Activated CD4-positive, alpha-beta T cell treated with anti-CD3 and anti-CD28 coated beads for 1 hour (primary cell): ENCODE data around the gene DEFB124.
"Not testable (repeated sequence)": the region's sequence is repeated elsewhere in the genome, so short reads cannot be mapped to it uniquely, and the experiment has no call there.

Experiments
- DNase-seq: peaks from one replicate; pipeline ENCODE4 v3.0.0-alpha.2; 2020

Gene DEFB124, protein sequence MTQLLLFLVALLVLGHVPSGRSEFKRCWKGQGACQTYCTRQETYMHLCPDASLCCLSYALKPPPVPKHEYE

DNA sequence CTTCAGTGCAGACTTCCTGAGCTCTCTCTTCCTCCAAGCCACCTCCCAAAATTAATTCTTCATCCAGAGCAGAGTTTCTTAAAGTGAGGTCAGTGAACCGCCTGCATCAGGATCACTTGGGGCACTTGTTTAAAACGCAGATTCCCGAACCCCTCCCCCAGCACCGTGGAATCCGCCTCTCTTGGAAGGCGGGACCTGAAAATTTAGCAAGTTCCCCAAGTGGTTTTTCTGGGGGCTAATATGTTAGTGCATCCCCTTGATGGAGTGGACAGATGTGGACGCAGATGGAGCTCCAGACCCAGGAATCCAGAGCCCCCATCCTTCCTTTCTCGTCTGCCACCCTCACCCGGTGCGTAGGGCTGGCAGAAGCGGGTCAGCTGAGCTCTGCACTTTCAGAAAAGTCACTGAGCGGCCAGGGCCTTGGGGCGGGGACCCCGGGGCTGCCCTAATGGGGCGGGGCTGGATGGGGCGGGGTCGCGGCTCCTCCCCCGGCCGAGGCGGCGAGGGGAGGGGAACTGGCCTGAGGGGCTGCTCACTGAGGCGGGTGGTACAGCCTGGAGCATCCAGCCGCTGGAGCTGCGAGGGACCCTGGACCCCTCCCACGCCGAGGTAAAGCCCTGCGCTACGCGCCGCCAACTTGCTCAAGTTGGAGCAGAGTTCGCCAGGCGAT is at the start of gene DEFB124, which contains the start of gene REM1:
DEFB124 (minus strand) TSS at position 370 of the 670 bp plus-strand sequence. CDS start 2,114 bp downstream, outside the sequence.
REM1 (plus strand) TSS at position 531 of the 670 bp plus-strand sequence. CDS start 1,158 bp downstream, outside the sequence.
- DNase-seq = no peak

DNA sequence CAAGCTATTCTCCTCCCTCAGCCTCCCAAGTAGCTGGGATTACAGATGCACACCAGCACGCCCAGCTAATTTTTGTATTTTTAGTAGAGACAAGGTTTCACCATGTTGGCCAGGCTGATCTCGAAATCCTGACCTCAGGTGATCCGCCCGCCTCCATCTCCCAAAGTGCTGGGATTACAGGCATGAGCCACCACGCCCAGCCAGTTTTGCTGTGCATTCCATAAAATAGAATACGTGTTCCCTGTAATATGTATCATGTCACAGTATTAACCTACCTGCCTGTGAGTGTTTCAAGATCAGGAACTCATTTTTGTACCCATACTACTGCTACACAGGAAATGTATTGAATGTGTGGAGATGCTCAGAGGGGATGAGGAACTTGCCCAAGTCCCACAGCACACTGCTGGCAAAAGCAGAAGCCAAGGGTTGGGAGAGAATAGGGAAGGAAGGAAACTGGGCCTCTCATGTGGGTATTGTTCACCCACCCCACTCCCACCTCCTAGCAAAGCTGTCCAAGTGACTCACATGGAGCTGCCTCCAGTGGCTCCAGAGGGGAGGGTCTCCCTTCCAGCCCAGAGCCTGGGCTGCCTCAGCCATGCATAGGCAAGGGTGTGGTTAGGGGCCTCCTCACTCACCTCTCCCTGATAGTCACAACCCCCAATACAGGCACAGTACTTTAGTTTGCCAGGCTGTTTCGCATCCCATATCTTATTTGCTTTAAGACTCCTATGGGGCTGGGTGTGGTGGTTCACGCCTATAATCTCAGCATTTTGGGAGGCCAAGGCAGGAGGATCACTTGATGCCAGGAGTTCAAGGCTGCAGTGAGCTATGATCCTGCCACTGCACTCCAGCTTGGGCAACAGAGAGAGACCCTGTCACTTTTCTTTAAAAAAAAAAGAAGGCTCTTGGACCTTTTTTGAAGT is 48.7 kb upstream of the DEFB124 start:
- DNase-seq = no peak

DNA sequence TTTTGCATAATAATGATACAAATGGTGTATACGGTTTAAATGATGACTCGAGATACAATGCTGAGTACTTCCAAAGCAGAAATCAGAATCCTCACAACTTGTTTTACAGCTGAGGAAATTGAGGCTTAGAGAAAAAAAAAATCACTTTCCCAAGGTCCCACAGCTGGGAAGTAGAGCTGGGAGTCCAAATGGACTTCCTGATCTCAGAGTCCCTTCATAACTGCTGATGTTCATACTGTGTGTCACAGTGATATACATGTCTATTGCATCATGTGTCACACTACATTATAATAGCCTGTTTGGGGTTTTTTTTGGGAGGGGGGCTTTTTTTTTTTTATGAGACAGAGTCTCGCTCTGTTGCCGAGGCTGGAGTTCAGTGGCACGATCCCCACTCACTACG is 47.8 kb upstream of the DEFB124 start:
- no peak for DNase-seq

DNA sequence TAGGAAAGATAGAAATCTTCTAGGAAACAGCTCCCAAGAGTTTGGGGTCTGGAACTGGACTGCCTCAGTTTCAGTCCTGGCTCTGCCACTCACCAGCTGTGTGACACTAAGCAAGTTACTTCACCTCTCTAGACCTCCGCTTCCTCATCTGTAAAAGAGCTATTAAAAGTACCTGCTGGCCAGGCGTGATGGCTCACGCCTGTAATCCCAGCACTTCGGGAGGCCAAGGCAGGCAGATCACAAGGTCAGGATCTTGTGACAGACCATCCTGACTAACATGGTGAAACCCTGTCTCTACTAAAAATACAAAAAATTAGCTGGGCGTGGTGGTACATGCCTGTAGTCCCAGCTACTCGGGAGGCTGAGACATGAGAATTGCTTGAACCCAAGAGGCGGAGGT is 46.3 kb upstream of the DEFB124 start:
- not testable (repeated sequence) for DNase-seq

DNA sequence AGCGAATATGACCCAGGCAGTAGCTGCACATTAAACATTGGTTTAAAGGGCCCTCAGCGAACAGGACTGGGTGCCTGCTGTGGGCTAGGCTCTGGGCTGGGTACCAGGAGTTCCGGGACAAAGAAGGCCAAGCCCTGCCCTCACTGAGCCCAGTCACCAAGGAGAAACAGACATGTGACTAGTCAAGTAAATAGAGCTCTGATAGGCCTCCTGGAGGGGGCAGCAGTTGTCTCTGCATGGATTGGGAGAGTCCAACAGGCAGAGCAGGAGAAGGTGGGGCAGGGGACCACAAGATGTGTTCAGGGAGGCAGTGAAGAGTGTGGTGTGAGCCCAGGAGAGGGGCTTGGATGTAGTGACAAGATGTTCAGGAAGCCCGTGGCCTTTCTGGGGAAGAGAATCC is 42.4 kb upstream of the DEFB124 start:
- no peak for DNase-seq

DNA sequence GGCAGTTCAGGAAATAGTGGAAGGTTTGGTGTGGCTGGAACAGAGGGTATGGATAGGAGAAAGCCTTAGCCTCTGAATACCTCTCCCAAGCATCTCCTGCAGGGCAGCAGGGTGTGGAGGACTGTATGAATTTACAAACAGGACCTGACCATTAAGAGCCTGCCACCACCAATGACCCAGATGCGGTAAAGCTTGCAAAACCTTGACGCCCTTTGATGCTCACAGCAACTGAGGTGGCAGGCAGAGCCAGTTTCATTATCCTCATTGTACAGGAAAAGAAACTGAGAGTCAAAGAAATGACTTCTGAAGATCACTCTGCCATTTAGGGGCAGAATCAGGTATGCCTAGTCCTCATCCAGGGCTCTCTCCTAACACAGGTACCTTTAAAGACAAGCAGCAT is 41.7 kb upstream of the DEFB124 start:
- no peak for DNase-seq

DNA sequence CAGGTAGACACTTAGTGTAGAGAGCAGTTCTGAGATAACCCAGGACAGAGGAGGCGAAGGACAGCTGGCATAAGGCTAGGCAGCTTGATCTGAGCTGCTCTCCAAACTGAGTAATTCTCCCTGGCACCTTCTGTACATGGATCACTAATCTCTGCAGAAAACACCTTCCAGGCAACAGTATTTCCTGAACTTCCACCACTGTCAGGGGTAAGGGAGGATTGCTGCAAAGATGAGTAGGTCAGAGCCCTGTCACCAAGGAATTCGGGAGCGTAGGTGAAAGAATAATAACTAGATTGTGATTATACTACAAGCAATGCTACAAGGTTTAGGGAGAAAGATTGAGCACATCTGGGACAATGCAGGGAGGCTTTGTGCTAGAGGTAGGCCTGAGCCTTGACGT is 41.2 kb upstream of the DEFB124 start:
- no peak for DNase-seq

DNA sequence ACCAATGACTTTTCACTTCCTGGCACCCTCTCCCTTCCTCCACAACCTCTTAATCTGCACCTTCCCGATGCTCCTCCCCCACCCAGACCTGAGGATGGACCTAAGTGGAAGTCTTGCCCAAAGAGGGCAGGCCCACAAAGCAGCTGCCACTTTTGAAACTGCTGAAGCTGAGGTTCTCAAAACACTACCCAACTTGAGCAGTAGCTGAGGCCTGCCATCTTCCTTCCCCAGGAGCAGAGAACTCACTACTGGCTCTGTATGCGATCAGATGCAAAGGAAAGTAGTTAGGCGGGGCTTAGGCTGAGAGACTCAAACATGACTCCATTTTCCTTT is 40.8 kb upstream of the DEFB124 start:
- DNase-seq = no peak

DNA sequence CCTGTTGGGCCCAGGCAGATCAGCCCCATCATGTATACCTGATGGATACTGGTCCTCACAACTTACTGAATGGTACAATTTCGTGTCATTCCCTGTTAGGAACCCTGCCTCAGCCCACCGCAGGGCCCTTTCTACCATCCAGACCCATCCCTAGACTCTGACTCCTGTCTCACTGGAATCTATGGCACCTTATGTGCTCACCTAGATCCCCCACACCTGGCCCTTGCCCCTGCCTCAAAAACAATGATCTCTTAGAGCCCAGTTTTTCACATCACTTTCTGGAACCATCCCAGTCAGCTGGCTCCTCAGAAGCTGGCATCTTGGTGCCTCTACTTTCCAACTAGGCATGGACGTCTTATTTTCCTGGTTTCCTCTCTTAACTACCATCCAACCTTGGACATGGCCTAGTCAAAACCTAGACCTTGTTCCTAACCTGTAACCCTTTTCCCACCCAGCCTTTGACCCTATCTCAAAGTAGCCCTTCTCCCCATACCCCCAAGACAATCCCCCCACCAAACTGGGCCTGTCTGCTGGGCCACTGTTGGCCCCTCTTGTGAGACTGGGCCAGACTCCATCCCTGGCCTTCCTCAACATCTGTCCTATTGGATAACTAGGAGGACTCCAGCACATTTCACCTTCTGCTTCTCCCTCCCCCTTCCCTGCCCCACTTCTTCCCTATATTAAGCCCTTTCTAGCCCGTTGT is 40.3 kb upstream of the DEFB124 start:
- DNase-seq = no peak

DNA sequence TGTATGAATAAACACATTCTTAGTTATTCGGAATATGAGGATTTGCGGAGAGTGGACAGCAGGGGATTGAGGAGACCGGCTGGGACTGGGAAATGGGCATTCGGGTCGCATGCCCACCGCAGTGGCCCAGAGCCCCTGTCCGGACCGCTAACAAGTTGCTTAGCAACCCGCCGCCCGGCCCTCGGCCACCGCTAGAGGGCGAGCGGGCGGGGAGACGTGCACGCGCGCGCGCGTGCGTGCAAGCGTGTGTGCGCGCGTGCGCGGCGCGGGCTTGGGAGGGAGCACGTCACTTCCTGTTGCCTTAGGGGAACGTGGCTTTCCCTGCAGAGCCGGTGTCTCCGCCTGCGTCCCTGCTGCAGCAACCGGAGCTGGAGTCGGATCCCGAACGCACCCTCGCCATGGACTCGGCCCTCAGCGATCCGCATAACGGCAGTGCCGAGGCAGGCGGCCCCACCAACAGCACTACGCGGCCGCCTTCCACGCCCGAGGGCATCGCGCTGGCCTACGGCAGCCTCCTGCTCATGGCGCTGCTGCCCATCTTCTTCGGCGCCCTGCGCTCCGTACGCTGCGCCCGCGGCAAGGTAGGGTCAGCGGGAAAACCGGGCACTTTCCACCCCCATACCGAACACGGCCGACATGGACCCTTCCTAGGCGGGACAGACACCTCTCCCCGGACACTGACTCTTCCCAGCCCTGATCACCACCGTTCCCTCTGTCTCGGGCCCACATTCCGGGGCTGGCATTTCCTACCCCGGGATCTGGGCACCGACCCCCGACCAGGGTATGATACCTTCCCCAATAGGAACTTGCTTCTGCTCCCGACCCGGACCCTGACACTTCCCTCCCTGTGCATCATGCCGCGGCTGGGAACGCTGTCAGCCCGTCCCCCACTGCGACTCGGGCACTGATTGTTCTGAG is 39.5 kb upstream of the DEFB124 start, which contains the start of gene HM13:
HM13 (plus strand) TSS at position 289 of the 918 bp plus-strand sequence; CDS start at position 399, 110 bp downstream.
- peak; percentile 83 for DNase-seq

DNA sequence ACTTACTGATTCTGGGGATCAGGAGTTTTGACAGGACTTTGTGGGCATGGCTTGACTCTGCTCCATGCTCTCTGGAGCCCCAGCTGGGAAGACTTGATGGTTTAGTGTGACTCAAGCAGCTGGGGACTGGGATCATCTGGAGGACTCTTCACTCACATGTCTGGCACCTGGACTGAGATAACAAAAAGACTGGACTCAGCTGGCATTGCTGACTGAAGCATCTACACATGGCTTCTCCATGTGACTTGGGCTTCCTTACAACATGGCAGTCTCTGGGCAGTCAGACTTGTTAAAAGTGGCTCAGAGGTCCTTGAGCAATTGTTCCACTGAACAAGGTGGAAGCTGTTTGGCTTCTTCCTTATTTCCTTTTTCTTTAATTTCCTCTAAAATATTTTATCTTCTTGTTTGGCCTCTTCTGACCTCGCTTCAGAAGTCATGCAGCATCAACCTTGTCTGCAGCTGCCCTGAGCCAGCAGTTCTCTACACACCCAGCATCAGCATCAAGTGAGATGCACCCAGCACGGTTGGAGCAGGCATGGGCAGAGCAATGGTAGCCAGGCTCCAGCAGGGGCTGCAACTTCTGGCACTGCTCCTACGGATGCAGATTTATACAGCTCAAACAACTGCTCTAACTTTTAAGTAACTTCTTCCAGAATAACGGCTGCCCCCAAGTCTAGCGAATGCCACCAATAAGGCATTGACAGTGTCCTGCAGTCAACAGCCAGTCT is 33.8 kb upstream of the DEFB124 start:
- no peak for DNase-seq

DNA sequence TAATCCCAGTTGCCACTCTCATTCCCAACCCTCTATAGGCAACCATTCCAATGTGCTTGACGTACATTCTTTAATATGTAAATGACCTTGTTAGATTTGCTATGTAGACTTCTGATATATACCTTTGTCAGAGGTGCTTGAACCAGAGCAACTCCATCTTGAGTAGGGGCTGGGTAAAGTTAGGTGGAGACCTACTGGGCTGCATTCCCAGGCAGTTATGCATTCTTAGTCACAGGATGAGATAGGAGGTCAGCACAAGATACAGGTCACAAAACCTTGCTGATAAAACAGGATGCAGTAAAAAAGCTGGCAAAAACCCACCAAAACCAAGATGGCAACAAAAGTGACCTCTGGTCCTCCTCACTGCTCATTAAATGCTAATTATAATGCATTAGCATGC is 31.0 kb upstream of the DEFB124 start:
- no peak for DNase-seq

DNA sequence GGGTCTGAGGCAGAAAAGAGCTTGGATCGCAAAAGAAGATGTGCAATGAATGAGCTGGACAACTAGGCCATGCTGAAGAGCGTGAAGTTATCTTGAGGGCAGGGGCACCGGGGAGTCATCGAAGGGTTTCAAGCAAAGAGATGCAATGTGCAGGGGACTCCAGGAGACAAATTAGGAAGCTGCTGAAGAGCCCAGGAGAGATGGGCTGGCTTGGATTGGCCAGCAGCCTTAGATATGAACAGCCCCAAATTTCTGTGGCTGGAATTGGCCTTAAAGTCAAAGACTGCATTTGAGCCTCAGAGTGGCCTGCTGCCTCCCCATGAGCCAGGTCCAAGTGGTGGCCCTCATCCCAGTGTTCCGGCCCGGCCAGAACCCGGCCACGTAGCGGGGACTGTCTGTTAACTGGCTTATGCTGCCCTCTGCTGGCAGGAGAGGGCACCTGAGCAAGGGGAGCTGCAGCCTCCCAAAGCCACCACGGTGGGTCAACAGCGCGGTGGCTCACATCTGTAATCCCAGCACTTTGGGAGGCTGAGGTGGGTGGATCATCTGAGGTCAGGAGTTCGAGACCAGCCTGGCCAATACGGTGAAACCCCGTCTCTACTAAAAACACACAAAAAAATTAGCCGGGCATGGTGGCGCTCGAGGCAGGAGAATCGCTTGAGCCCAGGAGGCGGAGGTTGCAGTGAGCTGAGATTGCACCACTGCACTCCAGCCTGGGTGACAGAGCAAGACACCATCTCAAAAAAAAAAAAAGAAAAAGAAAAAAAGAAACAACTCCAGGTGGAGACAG is 28.2 kb upstream of the DEFB124 start:
- peak; percentile 54 for DNase-seq

DNA sequence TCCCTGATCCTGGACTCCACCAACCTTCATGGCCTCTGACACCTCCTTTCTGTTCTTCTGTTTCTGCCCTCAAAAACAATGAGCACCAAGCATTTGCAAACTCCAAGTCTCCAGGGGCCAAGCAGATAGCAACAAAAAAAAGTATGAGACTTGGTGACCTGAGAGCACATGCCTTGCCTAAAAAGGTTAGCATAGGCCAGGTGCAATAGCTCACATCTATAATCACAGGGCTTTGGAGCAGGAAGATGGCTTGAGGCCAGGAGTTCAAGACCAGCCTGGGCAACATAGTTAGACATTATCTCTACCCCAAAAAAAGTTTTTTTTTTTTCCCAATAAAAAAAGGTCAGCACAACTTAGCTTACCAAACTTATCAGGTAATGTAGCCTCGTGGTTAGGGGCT is 25.6 kb upstream of the DEFB124 start:
- no peak for DNase-seq

DNA sequence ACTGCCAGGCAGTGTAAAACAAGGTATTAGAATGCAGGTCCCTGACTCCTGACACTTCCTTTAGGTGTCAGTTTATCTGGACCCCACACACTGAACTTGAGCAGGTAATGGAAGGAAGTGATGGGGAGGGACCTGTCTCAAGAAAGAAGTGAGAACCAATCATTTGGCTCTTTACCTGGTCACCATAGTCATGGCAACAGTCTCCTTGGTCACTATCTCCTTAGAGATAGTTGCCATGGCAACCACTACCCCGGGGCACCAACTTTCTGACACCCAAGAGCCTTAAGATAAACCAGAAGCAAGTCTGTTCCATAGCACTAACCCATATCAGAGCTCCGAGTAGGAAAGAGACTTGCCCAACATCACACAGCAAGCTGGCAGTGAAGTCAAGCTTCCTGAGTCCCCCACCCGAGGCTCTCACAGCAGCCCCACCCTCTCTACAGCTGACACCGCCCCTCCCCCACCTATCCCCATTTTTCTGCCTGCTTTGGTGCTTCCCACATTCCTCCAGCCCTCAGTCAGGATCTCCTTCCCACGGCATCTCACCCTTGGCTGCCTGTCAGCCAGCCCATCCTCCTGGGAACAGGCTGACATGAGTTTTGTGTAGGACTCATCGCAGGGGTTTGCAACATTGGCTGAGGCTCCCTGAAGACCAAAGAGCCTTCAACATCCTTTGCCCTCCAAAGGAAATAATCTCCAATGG is 23.1 kb upstream of the DEFB124 start:
- no peak for DNase-seq

DNA sequence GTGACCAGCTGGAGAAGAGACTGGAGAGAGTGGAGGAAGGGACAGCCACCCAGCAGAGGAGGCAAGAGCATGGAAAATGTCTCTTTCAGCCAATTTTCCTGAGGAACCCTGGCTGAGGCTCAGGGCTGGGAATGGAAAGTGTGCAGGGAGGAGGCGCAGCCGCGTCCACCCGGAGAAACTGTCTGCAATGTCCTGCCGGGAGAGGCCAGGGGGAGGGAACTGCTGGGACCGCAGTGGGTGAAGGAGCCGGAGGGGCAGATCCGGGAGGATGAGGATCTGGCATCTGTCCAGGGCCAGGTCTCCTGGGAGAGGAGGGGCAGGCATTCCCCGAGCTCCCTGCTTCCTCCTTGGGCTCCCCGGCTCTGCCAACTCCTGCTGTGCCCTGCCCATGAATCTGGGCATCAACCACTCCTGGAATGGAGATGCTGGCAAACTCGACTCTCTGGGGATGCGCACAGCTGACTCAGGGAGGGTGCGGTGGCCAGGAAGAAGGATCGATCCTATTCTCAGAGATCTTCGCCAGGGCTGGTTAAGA is 21.9 kb upstream of the DEFB124 start:
- DNase-seq = no peak

DNA sequence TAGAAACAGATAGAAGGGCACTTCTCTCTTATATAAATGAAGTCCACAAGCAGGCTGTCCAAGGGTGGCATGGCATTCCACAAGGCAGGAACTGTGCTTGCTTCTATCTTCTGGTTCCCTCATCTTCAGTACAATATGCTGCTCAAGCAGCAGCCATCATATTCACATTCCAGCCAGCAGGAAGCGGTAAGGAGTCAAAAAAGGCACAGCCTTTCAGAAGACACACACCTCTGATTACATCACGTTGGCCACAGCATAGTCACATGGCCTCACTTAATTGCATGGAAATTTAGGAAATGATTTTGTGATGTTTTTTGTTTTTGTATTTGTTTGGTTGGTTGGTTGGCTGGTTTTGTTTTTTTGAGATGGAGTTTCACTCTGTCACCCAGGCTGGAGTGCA is 19.2 kb upstream of the DEFB124 start:
- DNase-seq = no peak

DNA sequence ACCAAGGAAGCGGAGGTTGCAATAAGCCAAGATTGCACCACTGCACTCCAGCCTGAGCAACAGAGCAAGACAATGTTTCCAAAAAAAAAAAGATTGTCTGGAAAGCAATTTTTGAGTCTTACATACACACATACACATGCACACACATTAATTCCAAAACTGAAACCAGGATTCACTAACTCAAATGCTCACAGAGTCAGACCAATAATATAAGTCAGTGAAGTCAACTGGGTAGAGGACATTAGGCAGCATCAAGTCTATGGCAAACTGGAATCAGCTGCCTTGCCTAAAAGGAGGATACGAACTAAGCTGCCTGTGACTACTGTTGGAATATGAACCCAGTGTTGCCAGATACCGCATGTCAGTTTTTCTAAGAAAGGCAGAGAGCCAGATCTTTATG is 15.8 kb upstream of the DEFB124 start:
- DNase-seq = no peak

DNA sequence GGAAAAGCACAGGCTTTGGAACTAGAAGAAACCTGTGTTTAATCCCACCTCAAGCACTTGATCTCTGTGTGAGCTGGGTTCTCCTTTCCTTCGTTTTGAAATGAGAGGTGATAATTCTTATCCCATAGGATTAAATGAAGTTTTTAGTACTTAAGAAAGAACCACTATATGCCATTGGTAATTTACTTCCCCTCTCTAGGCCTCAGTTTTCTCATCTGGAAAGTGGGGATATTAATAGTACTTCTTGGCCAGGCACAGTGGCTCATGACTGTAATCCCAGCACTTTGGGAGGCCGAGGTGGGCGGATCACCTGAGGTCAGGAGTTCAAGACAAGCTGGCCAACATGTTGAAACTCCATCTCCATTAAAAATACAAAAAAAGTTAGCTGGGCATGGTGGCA is 14.2 kb upstream of the DEFB124 start:
- no peak for DNase-seq

DNA sequence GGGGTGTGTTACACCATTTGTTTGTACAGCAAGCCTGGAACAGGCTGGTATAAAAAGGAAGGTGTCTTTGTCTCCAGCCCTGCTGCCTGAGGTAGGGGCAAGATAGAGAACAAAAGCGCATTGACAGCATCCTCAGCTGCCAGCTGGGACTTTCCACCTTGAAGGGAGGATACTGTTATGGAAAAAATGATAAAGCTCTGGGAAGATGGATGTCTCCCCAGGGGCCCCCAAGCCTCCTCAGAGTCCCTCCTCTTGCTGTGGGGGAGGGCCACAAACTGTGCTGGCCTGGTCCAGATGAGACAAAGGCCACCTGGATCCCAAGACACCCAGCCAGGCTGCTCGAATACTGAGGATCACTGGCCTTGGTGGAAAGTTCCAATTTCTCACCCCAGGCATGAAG is 13.2 kb upstream of the DEFB124 start:
- no peak for DNase-seq
